NAMALWA (cell line): ENCODE data around the gene KRTAP20-4.

Experiments used
- DNase-seq: peaks from one replicate; pipeline ENCODE4 v3.0.0-alpha.2; 2015; ENCODE audit warnings: low spot score

Gene KRTAP20-4

DNA sequence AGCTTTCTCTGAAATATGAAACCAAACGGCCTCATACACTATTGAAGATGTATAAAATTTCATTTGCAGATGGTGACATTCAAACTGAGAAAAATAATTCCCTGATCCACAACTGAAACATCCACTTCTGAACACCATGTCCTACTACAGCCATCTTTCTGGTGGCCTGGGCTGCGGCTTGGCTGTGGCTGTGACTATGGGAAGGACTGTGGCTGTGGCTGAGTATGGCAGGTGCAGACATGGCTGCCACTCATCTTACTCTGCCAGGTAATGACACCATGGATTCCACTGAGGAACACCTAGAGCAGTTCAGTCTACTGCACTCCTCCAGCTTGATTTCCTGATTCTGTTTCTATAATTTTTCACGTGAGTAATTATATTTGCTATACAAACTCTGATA is at the start of gene KRTAP20-4:
Gene KRTAP20-4 (plus strand): TSS at position 106 of the 400 bp plus-strand sequence.
- DNase-seq, result no peak

DNA sequence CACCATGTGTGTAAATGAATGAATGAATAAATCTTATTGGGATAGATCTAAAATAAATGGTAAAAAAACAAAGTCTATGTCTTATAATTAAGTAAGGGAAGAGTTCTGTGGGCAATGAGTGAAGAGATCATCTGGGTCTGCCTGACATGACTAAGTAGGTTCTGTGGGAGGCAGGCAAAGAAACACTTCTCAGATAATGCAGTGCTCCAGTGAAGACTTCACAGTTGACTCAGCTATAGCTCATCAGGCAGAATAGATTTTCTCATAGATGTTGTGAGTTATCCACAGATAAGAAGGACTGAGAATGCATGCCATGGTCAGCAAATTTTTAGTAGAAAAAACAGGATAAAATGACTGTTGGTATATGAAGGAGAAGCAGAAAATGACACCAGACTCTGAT is 42.7 kb upstream of the KRTAP20-4 start:
- DNase-seq, result no peak

DNA sequence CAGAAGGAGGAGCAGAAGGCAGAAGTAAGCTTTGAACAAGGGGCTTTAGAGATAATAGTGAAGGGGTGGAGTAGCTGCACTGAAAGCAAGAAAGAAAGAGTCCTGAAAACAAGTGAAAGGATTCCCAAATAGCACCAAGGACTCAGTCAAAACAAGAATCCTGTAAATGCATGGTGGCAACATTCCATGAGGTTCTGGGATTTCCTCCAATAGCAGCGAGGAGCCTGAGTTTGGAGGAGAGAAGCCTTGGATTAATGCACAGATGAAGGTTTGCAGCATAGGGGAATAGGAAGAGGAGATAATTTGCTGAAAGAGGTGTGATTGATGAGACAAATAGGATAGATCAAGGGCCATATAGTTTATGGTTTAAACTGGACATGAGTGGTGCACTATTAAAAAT is 41.1 kb upstream of the KRTAP20-4 start:
- DNase-seq, result no peak

DNA sequence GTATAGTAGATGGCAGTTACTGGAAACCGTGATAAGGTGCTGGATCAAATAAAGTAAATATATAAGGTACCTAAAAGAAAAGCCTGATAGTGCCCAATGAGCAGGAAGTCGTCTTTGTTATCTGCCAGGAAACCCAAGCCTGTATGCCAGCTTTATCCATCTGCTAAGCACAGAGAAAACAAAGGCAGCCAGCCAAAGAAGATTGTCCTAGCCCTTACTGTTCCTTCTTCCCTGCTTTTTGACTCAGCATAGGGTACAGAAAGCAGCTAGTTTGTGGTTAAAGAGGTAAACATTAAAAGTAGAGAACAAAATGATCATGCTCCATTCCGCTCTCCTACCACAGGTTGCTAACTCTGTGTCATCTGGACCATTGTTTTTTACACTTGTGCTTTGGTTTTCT is 40.3 kb upstream of the KRTAP20-4 start:
- DNase-seq, result no peak

DNA sequence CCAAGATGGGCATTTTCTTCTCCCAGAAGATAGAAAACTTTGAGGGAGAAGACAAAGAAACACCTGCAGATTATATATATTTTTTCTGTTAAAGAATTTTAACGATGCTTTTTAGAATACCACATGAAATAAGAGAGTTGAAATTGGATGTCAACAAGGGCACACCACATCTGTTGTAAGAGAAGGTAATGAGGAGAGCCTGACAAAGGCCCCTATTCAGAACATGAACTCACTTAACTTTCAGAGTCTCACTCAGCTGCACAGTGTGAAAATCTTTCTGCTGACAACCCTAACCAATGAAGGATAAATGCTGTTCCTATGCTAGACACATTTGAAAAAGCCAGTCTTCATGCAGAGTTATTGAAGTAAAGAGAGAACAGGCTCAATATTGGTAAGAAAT is 37.6 kb upstream of the KRTAP20-4 start:
- no peak for DNase-seq

DNA sequence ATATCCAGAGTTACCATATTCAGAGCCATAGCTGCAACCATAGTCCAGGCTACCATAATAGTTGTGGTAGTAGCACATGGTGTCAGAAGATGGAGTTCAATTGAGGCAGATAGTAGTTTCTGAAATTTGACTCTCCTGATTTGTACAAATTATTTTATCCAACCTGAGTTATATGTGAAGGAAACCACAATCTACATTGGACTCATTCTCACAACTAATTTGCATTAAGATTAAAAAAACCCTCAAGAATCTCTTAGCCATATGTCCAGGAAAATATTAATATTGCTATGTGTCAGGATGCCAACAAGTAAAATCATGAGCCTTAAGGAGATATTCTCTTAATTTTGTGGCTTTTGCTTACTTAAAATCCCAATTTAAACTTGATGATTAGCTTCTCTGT is 30.1 kb upstream of the KRTAP20-4 start, which contains the start of gene KRTAP22-2:
Gene KRTAP22-2 (minus strand): TSS at position 101 of the 400 bp plus-strand sequence.
- DNase-seq, result no peak

DNA sequence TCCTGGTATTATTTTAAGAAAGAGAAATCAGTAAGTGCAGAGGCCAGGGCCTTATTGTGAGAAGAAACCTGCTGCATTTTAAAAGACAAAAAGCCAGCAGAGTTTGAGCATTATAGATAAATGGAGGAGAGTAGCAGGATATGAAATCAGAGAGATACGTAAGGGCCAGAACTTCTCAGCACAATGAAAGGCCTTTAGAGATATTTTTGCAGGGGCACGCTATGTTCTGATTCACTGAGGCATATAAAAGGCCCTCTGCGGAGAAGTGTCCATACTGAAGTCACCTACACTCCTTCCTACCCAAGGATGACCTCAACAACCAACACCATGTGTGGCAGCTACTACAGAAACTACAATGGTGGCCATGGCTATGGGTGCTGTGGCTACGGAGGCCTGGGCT is 28.3 kb upstream of the KRTAP20-4 start, which contains the start of gene KRTAP6-3:
Gene KRTAP6-3 (plus strand): TSS at position 301 of the 400 bp plus-strand sequence. CDS start 6 bp downstream, at position 307.
- DNase-seq, result no peak

DNA sequence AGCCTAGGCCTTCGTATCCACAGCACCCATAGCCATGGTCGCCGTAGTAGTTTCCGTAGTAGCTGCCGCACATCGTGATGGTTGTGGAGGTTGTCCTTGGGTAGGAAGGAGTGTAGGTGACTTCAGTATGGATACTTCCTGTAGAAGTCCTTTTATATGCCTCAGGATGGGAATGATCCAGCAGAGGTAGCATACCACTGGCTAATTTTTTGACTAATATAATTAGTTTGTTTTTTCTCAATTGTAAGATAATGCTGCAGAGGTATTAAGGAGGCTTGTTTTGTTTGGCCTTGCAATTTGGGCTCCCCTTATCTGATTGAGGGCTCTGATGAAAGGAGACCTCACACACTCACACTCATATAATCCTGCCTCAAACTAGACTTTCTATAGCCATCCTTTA is 21.6 kb upstream of the KRTAP20-4 start, which contains the start of gene KRTAP6-2:
Gene KRTAP6-2 (minus strand): TSS at position 101 of the 400 bp plus-strand sequence. CDS start 28 bp downstream, at position 73.
- no peak for DNase-seq

DNA sequence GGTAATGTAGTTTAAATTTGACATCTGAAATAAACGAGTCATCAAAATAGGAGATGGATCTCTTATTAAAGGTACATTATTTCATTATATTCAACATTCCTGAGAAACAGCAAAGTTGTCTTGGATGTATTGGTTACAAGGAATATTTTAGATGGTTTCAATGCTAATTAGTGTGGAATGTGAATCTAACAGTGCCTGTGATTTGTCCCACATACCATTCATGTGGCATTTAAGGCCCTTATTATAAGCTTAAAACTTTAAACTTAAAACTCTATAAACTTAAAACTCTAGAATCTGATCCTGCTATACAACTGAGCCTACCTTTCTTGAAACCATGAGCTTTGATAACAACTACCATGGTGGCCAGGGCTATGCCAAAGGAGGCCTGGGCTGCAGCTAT is 19.6 kb upstream of the KRTAP20-4 start, which contains the start of gene KRTAP22-1:
Gene KRTAP22-1 (plus strand): TSS at position 301 of the 400 bp plus-strand sequence.
- no peak for DNase-seq

DNA sequence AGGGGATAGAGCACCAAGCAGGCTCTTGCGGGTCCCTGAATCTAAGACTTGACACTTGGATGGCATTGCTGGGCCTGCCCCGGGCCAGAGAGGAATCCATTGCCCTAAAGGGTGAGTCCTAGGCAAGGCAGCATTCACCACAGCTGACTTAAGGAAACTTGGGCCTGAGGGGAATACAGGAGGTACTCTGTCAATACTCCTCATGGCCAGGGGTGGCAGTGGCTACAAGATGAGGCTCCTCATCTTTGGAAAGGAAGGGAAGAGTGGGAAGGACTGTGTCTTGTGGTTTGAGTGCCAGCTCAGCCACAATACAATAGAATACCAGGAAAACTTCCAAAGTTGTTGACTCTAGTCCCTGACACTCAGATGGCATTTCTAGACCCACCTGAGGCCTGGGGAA is 14.5 kb upstream of the KRTAP20-4 start:
- DNase-seq, result no peak

DNA sequence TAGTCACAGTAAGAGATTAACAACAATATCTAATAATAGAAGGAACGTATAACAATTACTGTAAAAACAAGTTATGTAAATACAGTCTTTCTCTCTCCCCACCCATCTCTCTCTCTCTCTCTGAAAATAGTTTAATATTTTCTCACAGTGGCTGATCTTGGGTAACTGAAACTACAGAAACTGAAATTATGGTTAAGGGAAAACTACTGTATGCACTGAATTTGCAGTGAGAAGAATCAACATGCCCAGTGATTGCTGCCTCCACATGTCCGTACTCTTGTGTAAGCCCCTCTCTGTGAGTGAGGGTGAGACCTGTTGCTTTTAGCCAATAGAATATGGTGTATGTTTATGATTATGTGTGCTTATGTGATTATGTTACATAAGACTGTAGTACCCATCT is 8.3 kb upstream of the KRTAP20-4 start:
- DNase-seq, result no peak

DNA sequence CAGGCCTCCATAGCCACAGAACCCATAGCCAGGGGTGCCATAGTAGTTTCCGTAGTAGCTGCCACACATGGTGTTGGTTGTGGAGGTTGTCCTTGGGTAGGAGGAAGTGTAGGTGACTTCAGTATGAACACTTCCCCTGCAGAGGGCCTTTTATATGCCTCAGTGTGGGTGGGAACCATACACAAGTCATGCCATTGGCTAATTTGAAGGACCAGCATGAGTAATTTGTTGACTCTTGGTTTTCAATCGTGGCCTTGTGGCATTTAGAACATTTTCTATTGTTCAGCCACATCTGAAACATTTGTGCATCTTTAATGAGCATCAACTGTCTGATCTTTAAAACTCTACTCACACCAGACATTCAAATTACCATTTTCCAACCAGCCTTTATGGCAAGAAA is 6.6 kb upstream of the KRTAP20-4 start, which contains the start of gene KRTAP6-1:
Gene KRTAP6-1 (minus strand): TSS at position 95 of the 400 bp plus-strand sequence. CDS start 26 bp downstream, at position 69.
- no peak for DNase-seq

DNA sequence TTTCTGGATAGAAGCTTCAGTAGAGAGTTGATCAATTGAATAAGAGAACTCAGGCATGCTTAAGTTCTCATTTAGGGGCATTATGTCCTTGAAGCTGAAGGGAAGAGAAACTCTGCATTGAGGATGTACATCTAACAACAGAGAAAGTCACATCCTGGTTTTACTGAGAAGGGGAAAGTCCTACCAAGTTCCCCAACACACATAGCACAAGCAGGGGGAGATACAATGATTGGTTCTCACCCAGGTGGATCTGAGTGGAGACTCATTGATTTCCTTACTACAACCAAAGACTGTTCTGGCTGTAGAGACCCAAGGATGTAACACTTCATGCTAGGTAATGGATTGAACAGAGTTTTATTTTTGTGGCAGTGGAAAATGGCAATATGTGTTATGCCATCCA is 5.2 kb upstream of the KRTAP20-4 start:
- DNase-seq, result no peak

DNA sequence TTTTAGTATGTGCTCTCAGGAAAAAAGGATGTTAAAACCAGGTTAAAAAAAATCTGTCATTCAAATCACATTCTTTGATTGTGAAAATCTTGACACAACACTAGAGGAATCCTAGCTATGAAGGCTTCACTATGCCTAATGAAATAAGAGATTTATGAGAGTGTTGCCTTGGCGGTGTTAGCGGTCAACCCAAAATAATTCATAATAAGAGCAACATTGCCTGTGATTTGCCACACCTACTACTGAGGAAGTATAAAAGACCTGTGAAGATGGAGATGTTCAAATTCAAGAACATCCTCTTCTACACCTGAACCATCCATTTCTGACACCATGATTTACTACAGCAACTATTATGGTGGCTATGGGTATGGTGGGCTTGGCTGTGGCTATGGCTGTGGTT is 4.3 kb upstream of the KRTAP20-4 start, which contains the start of gene KRTAP20-1:
Gene KRTAP20-1 (plus strand): TSS at position 301 of the 400 bp plus-strand sequence. CDS start 30 bp downstream, at position 331.
- DNase-seq, result no peak

DNA sequence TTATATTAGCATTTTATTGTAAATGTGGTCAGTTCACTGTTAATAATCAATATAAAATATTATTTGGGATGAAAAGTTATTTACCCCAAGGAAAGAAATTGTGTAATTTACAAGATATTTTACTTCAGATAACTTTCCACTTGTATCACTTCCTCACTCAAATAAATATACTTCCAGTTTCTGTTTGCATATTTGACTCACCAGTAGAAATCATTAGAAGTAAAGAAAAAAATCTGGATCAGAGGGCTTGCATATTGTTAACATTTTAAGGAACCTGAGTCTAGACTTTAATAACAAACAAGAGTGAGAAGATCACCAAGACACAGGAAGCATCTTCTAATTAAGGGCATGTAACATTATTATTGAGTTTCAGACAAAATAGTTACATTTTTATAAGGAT is 347 bp upstream of the KRTAP20-4 start:
- no peak for DNase-seq

DNA sequence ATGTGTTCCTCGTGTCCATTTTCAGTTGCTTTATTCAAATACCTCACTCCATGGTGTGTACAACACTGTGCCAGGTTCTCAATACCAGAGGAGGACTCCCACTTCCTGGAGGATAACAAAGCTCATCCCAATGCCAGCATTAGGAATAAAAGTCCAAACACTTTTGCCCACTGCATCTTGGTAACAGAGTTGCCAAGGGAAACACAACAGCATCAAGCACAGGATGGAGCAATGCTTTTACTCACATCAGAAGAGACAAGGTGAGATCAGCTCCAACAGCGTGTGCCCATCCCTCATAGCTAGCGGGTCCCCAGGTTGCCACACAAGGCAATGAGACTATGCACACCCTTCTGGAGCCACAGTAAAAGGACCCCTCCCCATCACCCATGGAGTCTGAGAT is 2.9 kb downstream of the KRTAP20-4 start:
- DNase-seq, result no peak

DNA sequence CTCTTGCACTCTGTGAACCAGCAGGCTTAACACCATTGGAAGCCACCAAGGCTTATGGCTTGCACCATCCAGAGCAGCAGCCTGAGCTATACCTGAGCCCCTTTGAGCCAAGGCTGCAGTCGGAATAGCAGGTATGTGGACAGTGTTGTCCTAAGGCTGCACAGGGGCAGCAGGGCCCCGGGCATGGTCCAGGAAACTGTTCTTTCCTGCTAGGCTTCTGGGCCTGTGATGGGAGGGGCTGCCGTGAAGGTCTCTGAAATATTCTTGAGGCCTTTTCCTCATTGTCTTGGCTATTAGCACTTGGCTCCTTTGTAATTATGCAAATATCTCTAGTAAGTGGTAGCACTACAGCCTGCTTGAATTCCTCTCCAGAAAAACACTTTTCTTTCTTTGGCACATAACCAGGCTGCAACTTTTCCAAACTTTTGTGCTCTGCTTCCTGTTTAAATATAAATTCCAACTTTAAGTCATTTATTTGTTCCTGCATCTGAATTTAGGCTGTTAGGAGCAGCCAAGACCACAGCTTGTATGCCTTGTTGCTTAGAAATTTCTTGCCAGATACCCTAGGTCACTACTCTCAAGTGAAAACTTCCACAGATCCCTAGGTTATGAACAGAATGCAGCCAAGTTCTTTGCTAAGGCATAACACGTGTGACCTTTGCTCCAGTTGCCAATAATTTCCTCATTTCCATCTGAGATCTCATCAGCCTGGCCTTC is 5.2 kb downstream of the KRTAP20-4 start:
- DNase-seq, result no peak

DNA sequence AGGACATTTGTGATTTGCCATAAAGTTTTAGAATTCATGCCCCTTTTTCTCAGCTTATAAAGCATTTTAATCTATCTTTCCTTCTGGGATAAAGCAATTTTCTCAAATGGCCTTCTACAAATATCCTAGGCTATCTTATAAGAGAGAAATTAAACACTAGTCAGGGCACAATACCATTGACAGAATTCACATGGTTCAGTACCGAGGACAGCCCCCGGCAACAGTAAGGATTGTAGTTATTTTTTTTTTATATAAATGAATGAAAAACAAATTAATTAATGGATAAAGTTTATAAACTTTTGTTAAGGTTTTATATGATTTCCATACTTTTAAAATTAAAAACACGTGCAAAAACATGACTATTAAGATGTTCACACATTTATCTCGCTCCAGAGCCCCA is 7.7 kb downstream of the KRTAP20-4 start:
- DNase-seq, result no peak

DNA sequence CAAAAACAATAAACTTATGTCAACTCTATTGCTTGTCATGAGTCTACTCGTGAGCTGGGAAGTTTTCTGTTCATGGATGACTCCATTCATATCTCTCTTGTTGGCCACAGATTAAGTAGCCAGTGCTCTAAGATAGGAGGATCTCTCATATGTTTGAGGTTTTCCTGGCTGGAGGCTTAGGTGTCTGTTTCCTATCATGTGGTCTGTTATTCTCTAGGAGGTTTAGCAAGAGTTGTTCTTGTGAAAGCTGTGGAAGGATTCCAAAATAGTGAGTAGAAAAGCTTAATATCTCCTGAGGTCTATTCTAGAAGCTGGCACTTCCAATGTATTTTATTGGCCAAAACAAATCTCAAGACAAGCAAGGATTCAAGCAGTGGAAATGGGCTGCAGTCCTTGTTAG is 8.8 kb downstream of the KRTAP20-4 start:
- no peak for DNase-seq

DNA sequence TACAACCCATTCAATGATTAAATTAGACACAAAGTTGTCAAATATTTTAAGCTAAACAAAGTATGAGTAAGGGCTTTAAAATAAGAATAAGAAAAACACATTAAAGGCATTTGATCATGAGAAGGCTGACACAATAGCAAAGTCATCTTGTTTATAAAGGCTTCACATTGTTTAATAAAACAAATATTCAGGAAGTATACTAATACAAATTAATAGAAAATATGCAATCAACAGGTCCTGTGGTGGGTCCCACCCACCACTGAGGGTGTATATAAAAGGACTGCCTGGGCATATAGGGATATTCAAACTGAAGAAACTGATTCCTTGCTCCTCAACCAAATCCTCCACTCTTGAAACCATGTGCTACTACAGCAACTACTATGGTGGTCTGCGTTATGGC is 14.5 kb downstream of the KRTAP20-4 start, which contains the start of gene KRTAP20-2:
Gene KRTAP20-2 (plus strand): TSS at position 301 of the 400 bp plus-strand sequence. CDS start 58 bp downstream, at position 359.
- no peak for DNase-seq

DNA sequence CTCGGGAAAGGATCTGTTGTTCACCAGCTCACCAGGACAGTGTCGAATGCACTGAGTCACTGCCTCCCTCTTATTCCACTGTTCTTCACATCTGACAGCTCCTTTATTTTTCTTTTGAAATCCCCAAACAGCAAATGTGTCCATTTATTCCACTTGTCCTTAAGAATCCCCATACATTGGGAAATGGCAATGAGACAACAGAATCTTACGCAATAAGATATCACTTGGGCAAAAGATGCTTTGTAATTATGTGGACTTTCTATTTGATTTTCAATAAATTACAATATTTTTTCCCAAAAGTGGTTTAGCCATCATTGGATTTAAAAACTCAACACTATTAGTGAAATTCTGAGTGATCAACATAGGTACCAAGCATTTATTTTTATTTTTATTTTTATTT is 18.3 kb downstream of the KRTAP20-4 start:
- no peak for DNase-seq

DNA sequence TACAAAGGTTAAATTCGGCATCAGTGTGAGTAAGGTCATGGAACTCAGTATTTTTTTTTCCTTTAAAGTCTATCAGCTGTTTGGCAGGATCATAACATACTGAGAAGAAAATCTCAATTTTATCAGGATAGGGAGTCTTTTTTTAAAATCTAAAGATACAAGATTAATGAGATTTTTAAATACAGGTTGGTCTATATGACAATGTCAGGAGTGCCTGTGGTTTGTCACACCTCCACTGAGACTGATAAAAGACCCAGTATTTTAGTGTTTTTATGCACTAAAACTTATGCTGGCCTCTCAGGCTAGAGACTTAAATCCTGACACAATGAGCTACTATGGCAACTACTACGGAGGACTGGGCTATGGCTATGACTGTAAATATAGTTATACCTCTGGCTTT is 22.1 kb downstream of the KRTAP20-4 start, which contains the start of gene KRTAP20-3:
Gene KRTAP20-3 (plus strand): TSS at position 301 of the 400 bp plus-strand sequence.
- DNase-seq, result no peak

DNA sequence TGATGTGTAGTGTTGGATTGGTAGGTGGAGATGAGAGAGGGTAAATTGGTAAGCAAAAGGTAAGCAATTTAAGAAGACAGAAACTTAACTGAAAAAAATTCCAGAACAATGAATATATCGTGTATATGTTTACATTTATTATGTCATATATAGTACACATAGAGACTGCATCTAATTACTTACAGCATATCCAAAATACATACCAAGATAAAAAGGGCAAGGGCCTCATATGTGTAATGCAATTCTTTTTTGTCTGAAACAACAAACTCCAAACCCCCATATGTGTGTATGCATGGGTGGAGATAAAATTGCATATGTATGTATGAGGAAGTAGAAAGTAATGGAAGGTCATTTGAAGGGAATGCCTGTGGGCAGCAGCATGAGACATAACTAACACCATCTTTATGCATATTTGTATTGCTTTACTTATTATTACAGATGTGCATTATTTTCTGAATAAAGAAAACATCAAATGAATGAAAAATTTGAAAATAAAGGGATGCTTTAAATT is 26.5 kb downstream of the KRTAP20-4 start:
- no peak for DNase-seq
